Raji (cell line): ENCODE measurements around the gene PIP4P1.

Source experiments
- POLR2A ChIP-seq: IDR thresholded peaks from 2 replicates; pipeline ENCODE4 v1.6.1; 2011; ENCODE audit warnings: low read depth, low read length, control low read depth; ENCODE audit not compliant: insufficient read depth

Gene PIP4P1

DNA sequence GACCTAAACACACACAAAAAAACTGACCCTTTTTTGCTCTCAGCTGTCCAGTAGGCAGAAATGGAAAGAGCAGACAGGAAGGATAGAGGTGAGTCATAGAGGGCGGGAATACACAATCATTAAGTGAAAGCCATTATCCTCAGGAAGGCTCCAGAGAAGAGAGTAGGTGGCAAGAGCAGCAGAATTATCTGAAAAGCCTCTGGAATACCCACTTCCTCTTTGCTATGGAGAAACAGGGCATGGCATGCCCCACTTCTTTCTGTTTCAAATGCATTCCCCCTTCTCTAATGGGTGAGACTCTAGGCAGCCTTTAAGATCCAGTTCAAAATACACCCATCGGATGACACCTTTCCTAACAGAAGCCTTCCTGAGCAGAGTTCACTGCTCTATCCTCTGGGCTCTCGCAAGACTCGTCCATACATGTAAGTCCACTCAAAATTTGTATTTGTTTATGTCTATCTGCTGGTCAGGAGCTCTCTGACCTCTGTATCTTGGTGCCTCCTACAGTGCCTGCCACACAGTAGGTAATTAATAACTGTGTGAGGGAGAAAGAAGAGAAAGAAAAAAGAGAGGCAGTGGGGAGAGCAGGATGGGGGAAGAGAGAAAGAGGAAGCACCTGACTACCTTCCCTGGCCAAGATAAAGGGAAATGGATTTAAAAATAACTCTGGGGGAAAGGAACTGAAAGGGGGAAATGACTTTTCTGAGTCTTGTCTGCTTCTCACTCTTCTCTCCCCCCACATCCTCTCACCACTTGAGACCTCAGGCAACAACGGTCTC, 33.8 kb downstream of the PIP4P1 start:
- TF ChIP-seq POLR2A = no peak

GRCh38 chr14:20424851-20425250, 36.4 kb downstream of the PIP4P1 start:
- no peak for TF ChIP-seq POLR2A

DNA sequence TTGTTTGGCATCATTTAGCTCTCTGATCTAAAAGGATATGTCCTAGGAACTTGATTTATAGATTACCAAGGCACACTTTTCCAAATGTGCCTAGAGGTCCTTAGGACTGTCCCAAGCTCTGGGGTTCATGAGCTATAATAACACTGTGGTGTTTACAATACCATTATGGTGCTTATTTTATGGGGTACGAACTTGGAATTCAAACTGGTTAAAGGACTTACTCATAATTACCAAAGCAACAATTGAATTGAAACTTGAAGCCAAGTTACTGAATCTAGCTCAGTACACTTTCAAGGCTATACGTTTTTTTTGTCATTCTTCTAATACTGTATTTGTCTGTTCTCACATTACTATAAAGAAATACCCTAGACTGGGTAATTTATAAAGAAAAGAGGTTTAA, 38.3 kb downstream of the PIP4P1 start:
- no peak for TF ChIP-seq POLR2A

DNA sequence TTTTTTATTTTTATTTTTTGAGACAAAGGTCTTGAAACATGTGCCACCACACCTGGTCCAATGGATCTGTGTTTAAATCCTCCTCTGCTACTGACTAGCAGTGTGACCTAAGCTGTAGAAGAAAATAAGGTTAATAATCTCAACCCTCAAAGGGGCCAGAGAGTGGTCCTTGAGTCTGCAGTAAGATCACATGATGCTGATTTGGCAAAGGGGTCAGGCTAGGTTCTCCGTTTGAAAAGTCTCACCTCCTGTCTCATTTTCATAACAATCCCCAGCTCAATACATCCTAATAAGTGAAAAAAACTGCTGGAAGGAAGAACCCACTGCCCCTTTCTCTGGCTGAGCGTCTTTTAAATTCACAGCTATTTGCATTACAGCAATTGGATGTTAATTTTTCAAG, 40.0 kb downstream of the PIP4P1 start:
- TF ChIP-seq POLR2A = no peak

DNA sequence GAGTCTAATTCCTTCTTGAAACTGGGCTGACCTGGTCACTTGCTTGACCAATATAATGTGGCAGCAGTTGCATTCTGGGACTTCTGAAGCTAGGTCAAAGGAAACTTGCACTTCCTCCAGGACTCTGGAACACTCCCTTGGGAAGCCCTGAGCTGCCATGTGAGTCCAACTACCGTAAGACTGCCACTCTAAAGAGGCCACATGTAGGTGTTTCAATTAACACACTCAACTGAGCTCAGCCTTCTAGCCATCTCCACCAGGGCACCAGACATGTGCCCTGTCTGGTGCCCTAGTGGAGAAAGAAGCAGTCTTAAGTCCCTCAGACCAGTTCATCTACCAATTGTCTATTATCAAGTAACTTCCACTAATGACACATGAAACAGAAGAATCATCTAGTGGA, 41.8 kb downstream of the PIP4P1 start:
- TF ChIP-seq POLR2A = no peak

DNA sequence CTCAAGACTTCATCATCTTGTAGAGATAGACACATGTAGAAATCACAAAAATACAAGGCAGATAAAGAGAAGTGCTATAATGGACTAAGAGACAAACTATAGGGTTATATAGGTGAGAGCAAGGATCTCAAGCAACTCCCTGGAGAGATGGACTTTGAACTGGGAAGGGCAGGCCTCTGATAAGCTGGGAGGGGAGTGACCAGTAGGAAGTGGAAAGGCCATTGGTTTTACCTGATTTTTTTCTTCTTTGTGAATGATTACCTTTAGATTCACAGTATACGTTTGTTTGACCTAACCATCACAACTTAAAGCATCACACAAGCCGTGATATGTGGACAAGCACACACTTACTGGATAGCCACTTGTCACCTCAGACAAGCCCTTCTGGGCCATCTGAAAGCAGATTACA, 42.7 kb downstream of the PIP4P1 start:
- TF ChIP-seq POLR2A = no peak

DNA sequence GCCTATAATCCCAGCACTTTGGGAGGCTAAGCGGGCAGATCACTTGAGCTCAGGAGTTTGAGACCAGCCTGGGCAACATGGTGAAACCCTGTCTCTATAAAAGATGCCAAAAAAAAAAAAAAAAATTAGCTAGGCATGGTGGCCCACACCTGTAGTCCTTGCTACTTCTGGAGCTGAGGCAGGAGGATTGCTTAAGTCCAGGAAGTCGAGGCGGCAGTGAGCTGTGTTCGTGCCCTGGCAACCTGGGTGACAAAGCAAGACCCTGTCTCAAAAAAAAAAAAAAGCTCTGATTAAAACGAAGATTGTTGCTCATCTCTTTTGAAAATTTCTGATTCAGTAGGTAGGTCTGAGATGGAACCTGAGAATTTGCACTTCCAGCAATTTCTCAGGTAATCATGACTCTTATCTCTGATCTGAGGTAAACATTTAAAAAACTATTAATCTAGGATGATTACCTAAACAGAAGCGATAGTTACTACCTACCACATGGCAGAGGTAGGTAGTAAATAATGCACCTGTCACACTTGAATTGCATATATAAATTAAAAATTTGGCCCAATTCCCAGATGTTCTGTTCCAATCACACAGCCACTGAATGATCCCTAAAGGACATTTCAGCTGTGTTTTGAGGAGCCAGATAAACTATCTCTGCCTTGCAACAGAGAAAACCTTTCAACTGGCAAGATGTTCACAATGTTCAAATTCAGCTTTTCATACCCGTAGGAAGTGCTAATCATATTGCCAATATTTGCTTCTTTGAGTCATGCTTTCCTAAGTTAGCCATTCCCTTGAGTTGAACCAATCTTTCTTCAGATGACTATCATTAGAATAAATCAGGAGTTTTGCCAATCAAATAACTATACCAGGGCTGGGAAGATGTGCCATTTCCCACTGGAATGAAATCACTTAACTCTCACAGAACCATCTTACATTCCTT, 43.7 kb downstream of the PIP4P1 start:
- no peak for TF ChIP-seq POLR2A

GRCh38 chr14:20416223-20416622, 45.0 kb downstream of the PIP4P1 start:
- no peak for TF ChIP-seq POLR2A

DNA sequence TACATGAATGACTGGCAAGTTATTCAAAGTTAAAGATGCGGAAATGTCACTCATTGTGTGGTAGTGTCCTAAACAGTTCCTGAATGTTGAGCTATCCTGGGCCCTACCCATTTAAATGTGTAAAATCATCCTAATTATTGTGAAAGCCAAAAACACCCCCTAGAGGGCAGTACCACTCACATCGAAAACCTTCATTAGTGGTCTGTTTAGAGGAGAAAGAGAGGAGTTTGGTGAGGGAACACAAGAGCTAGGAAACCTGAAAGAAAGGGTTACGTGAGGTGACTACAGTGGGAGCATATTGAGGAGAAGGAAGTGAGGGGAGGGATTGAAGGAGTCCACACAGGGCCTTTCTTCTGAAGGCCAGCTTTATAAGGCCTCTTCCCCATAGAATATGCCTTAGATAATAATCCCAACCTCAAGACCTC, 45.4 kb downstream of the PIP4P1 start:
- no peak for TF ChIP-seq POLR2A

- no peak for TF ChIP-seq POLR2A
Observed at GRCh38 chr14:20413744-20414082, 47.5 kb downstream of the PIP4P1 start.

- peak; percentile 72 for TF ChIP-seq POLR2A
Observed at GRCh38 chr14:20412876-20413743, 48.1 kb downstream of the PIP4P1 start, which contains the start of gene TEP1. TSS of gene TEP1 (minus strand) at chr14:20413501. CDS start at chr14:20408439, 5,062 bp downstream.

DNA sequence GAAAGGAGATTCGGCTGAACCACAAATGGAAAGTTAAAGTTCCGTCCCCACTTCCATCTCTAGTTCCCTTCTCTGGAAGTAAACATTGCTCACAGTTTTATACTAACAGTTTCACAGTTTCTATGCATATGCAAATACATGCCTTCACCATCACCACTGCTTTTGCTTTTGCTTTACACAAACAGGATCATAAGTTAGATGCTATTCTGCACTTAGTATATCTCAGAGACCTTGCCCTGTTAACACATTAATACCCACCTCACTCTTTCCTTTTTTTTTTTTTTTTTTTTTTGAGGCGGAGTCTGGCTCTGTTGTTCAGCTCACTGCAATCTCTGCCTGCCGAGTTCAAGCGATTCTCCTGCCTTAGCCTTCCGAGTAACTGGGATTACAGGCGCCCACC, 48.8 kb downstream of the PIP4P1 start:
- TF ChIP-seq POLR2A = no peak

GRCh38 chr14:20409226-20409625, 52.0 kb downstream of the PIP4P1 start:
- TF ChIP-seq POLR2A = no peak
